Prostate gland (tissue), 2 donors: ENCODE results near the gene PIH1D1.

ENCODE experiments used
- CTCF ChIP-seq, 4 experiments: fragments of 200-600 bp in 2 of 4; fragments of 450-650 bp in 2 of 4; sonication (generic) in 2 of 4; IDR thresholded peaks; 1 replicate in 3 of 4; 2 replicates in 1 of 4; pipeline ENCODE4 v1.5.1; 2016 to 2019; ENCODE audit warnings: antibody characterized with exemption in 4 of 4, mild to moderate bottlenecking in 2 of 4, moderate library complexity in 2 of 4
- POLR2A ChIP-seq: fragments of 450-650 bp; IDR thresholded peaks from one replicate; pipeline ENCODE4 v1.6.1; 2016; ENCODE audit warnings: antibody characterized with exemption, mild to moderate bottlenecking
- POLR2AphosphoS5 ChIP-seq: sonication (generic); formaldehyde crosslinking; IDR thresholded peaks from one replicate; pipeline ENCODE4 v1.6.1; 2017; ENCODE audit warnings: antibody characterized with exemption

GRCh38 chr19:49430172-49430677 is 21.4 kb downstream of the PIH1D1 start:
- no peak for TF ChIP-seq POLR2A
- TF ChIP-seq CTCF (IDR thresholded peaks at IDR 0.05): no peak
- TF ChIP-seq POLR2AphosphoS5: no peak
